GM19239 (cell line): Measurements from ENCODE around the gene MIB1.
A peak's percentile ranks its signal among the peaks of the same experiment; 100 is the strongest.
"Not testable (repeated sequence)": the region's sequence is repeated elsewhere in the genome, so short reads cannot be mapped to it uniquely, and the experiment has no call there.

Experiments
- DNase-seq: peaks from one replicate; pipeline ENCODE4 v3.0.0; 2011; ENCODE audit warnings: low spot score; ENCODE audit not compliant: insufficient read length
- FAIRE-seq: peaks from 2 replicates; lab custom pipeline; 2011; peaks lifted over from hg19 to GRCh38; lab: Jason Lieb, UNC

MIB1 gene

DNA sequence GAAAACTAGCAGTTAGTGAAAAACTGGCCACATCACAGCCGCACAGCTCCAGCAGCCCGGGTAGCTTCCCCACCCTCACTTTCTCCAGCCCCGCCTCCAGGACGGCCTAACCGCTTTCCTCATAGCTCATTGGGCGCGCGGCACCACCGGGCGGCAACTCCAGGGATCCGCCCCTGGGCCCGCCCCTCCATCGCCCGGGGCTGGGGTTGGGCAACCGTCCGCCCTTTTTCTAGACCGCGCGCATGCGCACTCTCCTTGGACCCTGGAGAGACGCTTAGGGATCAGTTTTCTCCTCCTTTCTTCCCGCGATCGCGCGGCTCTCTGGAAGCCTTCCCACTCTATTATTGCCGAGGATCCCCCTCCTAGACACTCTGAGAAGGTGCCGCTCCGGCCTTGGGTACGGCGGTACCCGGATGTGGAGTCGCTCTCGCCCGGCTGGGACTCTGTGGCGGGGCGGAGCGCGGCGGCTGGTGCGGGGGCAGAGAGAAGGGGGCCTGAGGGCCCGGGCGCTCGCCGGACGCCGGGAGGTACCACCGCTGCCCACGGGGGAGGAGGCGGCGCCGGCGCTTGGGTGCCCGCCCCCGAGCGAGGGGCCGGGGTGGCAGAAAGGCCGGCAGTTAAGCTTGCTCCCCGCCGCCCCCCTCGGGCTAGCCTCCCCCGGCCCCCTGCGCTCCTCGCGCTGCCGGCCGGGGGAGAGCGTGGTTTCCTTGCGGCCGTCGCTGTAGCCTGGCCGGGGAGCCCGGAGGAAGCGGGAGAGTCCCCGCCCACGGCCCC is at the start of gene MIB1:
MIB1 (plus strand) TSS at position 255 of the 774 bp plus-strand sequence. CDS start 792 bp downstream, outside the sequence.
- peak; percentile 99 for FAIRE-seq
- DNase-seq: peak; percentile 86

DNA sequence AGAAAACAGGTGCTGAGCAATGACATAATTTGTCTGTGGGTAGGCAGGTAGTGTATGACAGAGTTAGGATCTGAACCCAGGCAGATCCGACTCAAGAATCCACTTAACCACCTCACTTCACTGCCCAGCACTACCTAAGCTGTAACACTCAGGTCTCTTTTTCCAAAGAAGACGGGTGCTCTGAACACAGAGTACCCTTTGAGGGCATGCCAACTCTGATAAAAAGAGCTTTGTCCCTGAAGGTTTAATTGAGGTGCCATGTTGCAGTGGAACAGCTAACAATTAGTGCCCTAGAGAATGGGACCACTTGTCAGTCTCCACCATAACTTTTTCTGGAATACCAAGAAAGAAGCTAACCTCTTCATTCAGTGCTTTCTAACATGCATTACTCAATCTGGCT is 47.3 kb upstream of the MIB1 start:
- FAIRE-seq: no peak

DNA sequence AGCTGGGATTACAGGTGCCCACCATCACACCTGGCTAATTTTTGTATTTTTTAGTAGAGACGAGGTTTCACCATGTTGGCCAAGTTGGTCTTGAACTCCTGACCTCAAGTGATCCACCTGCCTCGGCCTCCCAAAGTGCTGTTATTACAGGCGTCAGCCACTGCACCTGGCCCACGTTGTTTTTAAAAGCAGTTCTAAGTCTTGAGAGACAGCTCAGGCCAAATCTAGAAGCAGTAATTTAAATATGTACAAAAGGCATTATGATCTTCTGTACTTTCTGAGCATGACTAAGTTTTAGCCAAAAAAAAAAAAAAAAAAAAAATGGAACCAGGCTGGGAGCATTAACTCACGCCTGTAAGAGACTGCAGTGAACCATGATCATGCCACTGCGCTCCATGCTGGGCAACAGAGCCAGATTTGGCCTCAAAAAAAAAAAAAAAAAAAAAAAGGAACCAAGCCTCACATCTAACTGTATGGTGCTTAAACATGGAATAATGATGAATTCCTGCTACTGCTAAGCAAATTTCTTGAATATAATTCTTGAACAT is 40.0 kb upstream of the MIB1 start:
- FAIRE-seq (no peak), DNase-seq (no peak)

More for the DNA sequence above, 47.3 kb upstream of the MIB1 start:
- no peak for DNase-seq

DNA sequence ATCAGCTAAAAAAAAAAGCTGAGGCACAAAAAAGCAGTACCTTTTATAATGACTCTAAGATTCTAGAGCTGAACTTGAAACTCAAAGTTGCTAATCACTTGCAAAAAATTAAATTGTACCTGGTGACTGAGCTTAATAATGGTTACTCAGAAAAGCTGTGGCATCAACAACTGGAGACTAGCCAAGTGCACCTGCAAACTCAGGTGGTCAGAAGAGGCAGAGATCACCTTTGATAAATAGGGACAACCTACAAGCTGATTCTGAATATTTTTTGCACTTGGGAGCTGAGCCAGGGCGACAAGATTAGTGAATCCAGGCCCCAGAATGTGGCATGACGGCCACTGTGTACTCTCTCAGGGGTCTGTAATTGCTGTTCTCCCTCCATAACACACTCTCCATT is 39.0 kb upstream of the MIB1 start:
- FAIRE-seq (no peak), DNase-seq (no peak)

DNA sequence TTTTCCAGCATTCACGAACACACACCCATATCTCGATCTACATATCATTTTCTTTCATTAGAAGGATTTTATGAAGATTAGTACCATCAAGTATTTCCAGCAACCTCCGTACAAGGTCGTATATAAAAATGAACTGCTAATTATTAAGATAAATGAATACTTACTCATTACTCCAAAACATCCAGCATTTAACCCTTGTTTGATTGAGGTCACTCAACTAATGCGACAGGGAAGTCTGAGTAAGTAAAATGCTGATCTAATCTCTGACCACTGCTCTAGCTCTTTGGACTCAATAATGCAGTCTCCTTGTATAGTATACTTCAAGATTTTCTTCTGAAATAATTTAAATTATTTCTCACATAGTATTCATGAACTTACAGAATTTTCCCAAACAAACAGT is 38.0 kb upstream of the MIB1 start:
- no peak for DNase-seq
- FAIRE-seq: no peak

DNA sequence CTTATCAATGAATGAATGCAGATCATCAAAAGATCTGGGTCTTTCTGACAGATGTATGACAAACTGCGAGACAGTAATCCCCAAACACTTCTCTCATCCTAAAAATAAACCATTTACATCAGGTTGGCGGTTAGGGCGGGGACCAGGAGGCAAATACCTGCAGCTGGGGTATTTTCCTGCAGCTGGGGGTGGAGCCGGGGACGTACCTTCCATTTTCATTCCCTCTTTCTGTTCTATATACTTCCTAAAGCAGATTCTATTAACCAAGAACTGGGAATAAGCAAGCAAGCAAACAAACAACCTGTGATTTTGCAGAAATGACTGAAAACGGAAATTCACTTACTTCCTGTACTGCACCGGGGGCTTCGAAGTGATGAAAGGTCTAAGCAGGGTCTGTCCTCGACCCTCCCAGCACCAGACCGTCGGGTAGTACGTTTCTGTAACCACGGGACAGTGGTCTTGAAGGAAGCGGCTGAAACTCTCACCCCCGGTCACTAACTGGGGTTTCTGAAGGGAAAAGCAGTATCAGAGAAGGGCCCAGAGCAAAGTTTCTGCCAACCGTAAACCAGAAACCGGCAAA is 37.3 kb upstream of the MIB1 start:
- FAIRE-seq (peak; percentile 95), DNase-seq (no peak)

DNA sequence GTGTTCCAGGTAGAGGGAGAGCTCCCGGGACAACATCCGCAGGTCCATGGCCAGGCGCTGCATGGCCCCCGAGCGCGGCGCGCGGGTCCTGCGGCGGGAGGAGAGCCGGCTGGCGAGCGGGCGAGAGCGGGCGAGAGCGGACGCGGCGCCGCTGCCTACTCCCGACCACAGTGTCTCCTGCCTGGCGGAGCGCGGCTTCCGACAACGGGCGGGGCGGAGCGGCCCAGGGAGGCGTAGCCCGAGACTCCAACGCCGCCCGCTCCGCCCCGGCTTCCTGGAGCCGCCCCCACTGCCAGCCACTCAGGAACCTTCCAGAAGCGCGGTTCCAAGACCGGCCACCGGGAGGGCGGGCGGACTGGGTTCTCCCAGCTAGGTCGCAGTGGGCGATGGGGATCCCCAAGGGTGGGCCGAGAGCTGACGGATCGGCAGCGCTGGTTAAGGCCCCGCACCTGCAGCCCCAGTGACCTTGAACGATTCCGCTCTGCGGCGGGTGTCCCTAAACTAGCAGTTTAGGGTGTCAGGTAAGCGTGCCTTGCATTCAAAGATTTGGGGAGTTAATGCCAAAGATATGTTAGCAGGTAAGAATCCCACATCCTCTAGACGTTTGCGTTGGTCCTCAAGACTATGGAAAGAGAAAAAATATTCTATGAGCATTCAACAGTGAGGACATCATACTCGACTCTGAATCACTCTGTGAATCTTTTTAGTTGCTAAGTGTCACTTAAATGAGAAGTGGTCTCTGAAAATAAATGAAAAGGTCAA is 35.8 kb upstream of the MIB1 start, which contains the start of gene ABHD3:
ABHD3 (minus strand) TSS at position 172 of the 762 bp plus-strand sequence; CDS start at position 63, 109 bp downstream.
- FAIRE-seq (peak; percentile 85), DNase-seq (peak; percentile 95)

DNA sequence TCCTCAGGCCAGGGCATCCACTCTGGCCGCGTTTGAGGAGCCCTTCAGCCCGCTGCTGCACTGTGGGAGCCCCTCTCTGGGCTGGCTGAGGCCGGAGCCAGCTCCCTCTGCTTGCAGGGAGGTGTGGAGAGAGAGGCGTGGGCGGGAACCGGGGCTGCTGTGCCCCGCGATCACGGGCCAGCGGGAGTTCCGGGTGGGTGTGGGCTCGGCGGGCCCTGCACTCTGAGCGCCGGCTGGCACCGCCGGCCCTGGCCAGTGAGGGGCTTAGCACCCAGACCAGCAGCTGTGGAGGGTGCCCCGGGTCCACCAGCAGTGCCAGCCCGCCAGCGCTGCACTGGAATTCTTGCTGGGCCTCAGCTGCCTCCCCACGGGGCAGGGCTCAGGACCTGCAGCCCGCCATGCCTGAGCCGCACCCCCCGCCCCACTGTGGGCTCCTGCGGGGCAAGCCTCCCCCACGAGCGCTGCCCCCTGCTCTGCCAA is 34.2 kb upstream of the MIB1 start:
- DNase-seq (no peak), FAIRE-seq (no peak)

DNA sequence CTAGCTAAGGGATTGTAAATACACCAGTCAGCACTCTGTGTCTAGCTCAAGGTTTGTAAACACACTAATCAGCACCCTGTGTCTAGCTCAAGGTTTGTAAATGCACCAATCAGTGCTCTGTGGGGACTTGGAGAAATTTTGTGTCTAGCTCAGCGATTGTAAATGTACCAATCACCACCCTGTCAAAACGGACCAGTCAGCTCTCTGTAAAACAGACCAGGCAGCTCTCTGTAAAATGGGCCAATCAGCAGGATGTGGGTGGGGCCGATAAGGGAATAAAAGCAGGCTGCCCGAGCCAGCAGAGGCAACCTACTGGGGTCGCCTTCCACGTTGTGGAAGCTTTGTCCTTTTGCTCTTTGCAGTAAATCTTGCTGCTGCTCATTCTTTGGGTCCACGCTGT is 33.5 kb upstream of the MIB1 start:
- FAIRE-seq, DNase-seq: not testable (repeated sequence)

DNA sequence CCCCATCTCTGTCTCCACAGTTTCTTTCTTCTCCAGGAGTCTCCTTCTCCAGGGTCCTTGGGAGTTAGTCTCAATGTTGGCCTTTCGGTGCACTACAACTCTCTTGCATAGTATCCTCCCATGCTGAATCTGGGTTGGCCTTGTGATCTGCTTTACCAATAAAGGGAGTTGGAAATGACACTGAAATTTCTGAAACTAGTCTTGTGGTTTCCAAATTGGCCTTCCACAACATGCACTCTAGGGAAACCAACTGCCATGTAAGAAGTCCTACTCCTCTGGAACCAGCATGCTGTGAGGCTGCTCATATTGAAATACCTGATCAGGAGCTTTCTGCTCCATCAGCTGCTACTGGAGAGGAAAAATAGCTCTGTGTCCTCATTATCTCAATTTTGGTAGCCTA is 26.1 kb upstream of the MIB1 start:
- no peak for FAIRE-seq

DNA sequence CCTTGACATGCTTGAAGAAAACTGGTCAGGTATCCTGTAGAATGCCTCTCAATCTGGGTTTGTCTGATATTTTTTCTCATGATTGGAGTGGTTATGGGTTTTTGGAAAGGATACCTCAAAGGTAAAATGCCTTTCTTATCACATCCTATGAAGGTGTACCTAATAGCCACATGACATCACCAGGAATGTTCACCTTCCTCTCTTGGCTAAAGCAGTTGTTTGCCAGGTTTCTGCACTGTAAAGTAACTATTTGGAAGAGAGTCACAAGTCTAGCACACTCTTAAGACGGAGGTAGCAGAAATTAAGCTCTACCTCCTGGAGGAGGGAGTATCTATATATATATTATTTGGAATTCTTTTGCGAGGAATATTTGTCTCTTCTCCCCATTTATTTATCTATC is 17.9 kb upstream of the MIB1 start:
- no peak for FAIRE-seq
- DNase-seq: no peak

More for the DNA sequence above, 26.1 kb upstream of the MIB1 start:
- no peak for DNase-seq

DNA sequence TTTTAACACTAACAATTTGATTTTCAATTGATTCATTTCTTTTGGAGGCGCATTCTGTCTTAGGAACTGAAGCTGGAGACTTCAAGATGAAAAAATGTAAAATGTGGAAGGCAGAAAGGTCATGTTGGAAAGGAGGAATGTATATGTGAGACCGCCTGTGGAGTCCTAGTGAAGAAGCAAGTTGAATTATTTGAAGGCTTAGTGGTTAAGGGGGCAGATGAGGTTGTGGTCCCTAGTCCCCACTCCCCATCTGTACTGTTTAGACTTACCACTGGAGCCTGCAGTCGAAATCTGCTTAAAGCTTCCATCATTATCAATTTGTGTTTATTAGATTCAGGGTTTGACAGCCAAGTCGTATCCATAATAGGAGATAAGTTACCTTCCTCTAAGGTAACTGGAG is 15.4 kb upstream of the MIB1 start:
- no peak for FAIRE-seq
- DNase-seq: no peak

DNA sequence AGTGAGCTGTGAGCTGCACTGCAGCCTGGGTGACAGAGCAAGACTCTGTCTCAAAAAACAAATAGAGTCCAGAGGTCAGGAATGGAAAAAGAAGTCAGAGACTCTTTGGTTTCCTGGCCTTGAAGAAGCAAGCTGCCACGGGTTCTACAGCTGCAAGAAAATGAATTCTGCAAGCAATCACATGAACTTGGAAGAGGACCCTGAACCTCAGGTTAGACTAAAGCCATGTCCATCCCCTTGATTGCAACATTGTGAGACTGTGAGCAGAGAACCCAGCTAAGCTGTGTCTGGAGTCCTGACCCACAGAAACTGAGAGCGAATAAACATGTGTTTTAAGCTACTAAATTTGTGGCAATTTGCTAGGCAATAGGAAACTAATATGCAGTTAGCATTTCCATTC is 12.9 kb upstream of the MIB1 start:
- FAIRE-seq (no peak), DNase-seq (no peak)

DNA sequence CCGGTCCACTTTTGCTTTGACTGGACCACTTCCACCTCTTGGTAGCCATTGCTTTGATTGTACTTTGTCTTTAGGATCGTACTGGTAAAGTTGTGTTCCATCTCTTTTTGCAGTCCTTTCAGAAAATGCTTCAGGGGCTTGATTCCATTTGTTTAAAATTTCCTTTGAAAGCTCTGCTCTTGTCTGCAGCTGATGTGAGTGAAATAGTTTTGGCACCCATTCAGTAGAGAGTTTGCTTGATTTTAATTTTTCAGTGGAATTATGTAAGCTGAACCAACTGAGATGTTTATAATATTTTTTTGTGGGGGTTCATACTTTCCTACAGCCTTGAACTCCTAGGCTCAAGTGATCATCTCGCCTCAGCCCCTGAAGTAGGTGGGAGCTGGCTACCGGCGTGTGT is 7.6 kb upstream of the MIB1 start:
- DNase-seq (no peak), FAIRE-seq (no peak)

DNA sequence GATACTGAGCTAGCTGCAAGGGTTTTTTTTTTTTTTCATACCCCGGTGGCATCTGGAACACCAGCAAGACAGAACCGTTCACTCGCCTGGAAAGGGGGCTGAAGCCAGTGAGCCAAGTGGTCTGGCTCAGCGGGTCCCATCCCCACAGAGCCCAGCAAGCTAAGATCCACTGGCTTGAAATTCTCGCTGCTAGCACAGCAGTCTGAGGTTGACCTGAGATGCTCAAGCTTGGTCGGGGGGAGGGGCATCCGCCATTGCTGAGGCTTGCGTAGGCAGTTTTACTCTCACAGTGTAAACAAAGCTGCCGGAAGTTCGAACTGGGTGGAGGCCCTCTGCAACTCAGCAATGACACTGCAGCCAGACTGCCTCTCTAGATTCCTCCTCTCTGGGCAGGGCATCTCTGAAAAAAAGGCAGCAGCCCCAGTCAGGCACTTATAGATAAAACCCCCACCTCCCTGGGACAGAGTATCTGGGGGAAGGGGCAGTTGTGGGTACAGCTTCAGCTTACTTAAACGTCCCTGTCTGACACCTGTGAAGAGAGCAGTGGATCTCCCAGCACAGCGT is 5.1 kb upstream of the MIB1 start:
- DNase-seq (no peak), FAIRE-seq (no peak)

DNA sequence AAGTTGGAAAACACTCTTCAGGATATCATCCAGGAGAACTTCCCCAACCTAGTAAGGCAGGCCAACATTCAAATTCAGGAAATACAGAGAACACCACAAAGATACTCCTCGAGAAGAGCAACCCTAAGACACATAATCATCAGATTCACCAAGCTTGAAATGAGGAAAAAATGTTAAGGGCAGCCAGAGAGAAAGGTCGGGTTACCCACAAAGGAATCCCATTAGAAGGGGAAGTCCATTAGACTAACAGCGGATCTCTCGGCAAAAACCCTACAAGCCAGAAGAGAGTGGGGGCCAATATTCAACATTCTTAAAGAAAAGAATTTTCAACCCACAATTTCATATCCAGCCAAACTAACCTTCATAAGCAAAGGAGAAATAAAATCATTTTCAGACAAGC is 3.7 kb upstream of the MIB1 start:
- DNase-seq, FAIRE-seq: not testable (repeated sequence)

DNA sequence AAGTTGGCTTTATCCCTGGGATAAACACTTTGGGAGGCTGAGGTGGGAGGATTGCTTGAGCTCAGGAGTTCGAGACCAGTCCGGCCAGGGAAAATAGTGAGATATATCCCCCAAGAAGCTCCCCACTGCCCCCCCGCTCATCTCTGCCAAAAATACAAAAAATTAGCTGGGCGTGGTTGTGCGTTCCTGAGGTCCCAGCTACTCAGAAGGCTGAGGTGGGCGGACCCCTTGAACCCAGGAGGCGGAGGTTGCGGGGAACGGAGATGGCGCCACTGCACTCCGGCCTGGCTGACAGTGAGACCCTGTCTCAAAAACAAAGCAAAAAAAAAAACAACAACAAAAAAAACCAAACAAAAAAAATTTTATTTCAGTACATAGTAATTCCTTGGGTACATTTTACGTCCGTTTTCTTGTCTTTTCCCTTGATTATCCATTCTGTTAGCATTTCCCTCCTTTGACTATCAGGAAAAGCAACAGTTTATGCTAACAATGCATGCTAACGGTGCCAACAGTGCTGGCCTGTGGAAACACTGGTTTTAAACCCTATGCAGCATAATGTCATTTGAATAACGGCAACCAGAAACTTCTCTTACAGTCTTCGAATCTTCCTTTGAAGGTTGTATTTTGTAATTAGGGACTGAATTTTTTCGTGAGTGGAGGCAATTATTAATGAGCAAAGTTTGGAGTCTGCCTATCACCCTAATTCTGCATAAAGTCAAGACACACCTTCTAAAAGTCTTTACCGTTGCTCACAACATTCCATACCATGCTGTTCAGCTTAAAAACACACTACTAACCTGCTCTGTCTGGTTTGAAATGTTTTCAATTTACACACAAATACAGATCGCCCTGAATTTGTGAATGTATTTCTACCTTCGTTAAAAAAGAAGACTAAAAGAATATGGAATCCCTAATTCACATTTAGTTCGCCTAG is 721 bp upstream of the MIB1 start:
- DNase-seq (no peak), FAIRE-seq (no peak)

DNA sequence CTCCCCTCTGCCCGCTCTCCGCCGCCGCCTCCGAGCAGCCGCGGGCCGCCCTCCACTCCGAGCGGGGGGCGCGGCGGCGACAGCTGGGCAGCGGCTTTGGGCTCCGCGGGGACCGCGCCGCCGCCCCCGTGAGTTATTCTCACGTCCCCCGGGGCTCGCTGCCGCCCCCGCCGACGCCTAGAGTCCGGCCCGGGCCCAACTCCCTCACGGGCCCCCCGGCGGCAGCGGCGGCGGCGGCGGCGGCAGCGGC is 645 bp downstream of the MIB1 start:
- FAIRE-seq: no peak
- DNase-seq: no peak

DNA sequence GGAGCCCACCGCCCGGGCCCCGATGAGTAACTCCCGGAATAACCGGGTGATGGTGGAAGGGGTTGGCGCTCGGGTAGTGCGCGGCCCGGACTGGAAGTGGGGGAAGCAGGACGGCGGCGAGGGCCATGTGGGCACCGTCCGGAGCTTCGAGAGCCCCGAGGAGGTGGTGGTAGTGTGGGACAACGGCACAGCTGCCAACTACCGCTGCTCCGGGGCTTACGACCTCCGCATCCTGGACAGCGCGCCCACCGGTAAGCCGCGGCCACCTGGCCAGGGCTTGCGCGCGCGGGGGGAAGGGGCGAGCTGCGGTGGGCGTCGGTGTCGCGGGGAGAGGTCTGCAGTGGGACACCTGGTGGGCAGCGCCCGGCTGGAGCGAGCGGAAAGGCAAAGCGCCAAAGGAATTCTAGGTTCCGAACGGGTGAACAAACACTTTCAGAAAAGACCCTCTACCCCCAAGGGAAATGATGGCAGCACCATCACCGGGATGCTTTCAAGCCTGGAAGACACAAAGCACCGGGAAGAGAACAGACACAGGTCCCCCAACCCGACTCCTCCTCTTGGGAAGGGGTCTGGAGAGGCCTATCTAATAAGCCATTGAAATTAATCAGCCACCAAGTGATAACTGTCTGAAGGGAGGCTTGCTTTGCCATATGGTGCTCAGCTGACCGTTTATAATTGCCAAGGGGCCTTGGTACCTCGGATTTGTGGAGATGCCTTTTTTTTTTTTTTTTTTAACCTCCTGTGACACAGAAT is 1.1 kb downstream of the MIB1 start:
- DNase-seq (no peak), FAIRE-seq (no peak)
